VCaP (cell line): Measurements from ENCODE around the gene SLC39A13.

ENCODE experiments used
- H3K27ac ChIP-seq: fragments of 450-650 bp; 2 replicates; pipeline ENCODE4 v1.5.1; 2017
- TF ChIP-seq, protein P1 (sequence below): fragments of 450-650 bp; conservative IDR thresholded peaks from 2 replicates; pipeline ENCODE4 v1.5.1; 2017; ENCODE audit warnings: mild to moderate bottlenecking, moderate library complexity

SLC39A13 gene

DNA sequence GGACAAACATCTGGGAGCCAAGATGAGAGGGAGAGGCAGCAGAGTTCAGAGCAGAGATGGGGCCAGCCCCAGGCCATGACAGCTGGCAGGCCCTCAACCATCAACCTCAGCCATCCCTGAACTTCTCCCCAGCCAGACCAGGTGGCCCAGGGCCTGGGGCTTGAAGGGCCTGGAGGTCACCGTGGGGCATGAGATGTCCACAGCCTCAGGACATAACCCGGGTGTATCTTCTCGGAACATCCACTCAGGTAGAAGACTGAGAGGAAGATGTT is 12.4 kb upstream of the SLC39A13 start:
- no peak overlapping the region for H3K27ac ChIP-seq
- TF ChIP-seq, protein P1, sequence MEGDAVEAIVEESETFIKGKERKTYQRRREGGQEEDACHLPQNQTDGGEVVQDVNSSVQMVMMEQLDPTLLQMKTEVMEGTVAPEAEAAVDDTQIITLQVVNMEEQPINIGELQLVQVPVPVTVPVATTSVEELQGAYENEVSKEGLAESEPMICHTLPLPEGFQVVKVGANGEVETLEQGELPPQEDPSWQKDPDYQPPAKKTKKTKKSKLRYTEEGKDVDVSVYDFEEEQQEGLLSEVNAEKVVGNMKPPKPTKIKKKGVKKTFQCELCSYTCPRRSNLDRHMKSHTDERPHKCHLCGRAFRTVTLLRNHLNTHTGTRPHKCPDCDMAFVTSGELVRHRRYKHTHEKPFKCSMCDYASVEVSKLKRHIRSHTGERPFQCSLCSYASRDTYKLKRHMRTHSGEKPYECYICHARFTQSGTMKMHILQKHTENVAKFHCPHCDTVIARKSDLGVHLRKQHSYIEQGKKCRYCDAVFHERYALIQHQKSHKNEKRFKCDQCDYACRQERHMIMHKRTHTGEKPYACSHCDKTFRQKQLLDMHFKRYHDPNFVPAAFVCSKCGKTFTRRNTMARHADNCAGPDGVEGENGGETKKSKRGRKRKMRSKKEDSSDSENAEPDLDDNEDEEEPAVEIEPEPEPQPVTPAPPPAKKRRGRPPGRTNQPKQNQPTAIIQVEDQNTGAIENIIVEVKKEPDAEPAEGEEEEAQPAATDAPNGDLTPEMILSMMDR = no peak

DNA sequence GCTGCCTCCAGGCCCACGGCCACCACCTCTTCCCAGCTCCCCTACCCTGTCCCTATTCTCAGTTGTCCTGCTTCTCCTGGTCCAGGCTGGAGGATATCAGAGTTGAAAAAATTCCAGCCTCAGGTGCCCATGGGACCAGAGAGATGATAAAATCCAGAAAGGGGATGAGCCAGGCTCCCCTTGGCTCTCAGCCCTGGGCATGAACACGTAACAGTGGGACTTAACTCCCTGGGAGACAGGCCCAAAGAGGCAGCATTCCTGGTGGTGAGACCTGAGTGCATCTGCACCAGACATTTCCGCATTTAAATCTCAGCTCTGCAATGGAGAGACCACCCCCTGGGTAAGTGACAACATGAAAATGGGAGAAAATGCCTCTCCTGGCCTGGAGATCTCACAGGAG is 10.4 kb upstream of the SLC39A13 start:
- TF ChIP-seq, protein P1 = no peak
- no peak overlapping the region for H3K27ac ChIP-seq

DNA sequence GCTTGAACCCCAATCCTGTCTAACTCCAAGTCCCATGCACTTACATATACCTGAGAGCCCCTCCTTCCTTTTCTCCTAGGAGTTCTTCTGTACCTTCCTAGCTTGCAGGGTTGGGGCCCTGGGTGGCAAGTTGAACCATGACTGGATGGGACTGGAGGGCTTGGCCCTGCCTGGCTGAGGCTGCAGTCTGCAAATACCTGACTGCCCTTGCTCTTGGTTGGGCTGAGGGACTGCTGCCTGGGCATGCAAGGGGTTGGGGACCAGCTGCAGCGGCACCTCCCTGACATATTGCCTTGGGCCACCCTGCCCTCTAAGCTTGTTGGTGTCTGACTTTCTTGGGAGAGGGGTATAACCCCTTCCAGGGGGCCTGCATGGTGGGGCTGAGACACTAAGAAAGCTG is 9.8 kb upstream of the SLC39A13 start:
- TF ChIP-seq, protein P1 = no peak

DNA sequence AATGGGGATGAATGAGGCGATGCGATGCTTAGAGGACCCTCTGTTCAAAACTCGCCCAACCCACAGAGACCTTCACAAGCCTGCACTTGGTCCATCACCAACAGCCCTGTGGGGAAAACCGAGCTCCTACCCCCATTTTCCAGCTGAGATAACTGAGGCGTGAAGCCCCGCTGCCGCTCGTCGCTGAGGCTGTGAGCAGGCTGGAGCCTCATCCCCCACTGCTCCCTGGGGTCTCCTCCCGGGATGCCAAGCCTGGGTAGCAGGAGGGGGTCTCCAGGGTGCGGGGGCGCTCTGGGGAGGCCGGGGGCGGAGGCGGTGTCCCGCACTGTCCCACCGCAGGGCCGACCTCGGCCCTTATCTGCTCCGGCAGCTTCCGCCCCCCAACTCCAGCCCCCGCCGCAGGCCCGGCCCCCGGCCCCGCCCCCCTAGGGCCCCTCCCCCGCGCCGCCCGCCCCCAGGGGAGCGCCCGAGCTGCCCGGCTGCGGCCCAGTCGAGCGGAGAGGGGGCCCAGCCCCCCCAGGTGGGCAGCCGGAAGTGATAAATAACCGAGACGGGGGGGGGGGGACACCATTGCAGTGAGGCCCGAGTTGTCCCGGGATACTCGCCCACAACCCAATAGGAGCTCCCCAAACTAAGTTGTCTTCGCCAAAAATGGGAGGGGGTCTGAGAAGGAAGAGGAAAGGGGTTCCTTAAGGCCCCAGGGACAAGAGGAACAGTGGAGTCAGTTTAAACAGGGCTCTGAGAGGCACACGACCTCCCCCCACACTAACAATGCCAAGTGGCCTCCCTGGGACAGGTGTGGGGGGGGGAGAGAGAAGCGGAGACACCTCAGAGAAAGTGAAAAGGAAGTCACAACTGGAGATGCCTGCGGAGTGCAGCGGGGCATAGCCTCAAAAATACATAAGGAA is 8.3 kb upstream of the SLC39A13 start:
- H3K27ac ChIP-seq = peak overlapping the region; percentile 15; the same call in 1 of the 2 replicates
- TF ChIP-seq, protein P1 = no peak

More for the DNA sequence above, 9.8 kb upstream of the SLC39A13 start:
- H3K27ac ChIP-seq = no peak overlapping the region

DNA sequence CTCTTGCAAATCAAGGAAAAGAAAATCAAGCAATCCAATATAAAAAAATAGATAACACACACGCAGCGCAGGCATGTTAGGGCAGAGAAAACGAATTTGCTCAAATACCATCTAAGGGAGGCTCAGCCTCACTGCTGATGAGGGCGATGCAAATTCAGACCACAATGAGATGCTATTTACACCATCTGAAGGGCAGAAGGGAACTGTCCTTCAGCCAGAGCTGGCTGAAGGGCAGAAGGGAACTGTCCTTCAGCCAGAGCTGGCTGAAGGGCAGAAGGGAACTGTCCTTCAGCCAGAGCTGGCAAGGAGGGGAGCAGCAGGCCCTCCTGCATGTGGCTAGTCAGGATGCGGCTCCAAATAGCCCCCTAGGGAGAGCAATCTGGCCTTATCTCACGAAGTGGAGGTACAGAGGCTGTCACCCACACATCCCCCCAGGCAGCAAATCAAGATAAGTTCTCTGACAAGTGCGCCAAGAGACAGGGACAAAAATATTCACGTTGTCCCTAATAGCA is 7.6 kb upstream of the SLC39A13 start:
- H3K27ac ChIP-seq = no peak overlapping the region
- TF ChIP-seq, protein P1 = no peak

DNA sequence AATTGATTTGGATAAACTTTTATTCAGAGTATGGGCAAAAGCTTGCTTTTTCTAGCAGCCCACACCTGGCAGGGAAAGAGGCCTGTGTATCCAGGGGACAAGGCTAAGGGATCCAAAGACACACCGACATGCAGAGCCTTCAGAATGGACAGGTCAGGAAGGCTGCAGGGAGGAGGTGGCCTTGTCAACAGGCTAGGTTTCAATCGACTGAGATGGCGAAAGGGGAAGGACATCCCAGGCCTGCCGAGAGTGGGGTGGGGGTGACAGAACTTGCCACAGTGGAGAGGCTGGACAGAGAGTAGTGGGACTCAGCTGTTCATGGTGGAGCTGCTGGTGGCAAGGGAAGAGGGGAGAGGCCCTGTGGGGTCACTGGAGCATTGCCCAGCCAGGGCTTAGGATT is 5.3 kb upstream of the SLC39A13 start:
- no peak overlapping the region for H3K27ac ChIP-seq
- TF ChIP-seq, protein P1 = no peak

DNA sequence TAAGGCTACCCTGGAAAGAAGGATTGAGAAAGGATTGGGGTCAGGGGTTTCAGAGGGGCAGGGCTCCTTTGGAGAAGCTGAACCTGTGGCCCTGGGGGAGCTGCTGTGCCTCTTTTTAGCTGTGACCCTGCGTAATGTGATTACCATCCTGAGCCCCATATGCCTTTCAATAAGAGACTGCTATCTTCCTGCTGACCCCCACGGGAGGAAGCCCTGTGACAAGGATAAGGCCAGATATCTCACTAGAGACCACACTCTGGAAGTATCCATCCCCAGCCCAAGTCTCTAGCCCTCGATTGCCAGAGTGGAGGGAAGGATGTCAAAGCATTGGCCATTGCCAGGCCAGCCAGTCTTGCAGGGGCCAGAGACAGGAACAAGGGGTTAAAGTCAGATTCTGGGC is 4.8 kb upstream of the SLC39A13 start:
- no peak overlapping the region for H3K27ac ChIP-seq
- TF ChIP-seq, protein P1 = no peak
